GM18499 (cell line): ENCODE results near the gene CERK.
"Not testable (repeated sequence)": the region's sequence is repeated elsewhere in the genome, so short reads cannot be mapped to it uniquely, and the experiment has no call there.

Source experiments
- ATAC-seq: cut with Tn5 transposase; IDR thresholded peaks from one replicate; pipeline ENCODE4 v1.9.1; 2021; ENCODE audit warnings: moderate number of reproducible peaks; ENCODE audit not compliant: insufficient read depth, unreplicated experiment

Gene CERK, protein sequence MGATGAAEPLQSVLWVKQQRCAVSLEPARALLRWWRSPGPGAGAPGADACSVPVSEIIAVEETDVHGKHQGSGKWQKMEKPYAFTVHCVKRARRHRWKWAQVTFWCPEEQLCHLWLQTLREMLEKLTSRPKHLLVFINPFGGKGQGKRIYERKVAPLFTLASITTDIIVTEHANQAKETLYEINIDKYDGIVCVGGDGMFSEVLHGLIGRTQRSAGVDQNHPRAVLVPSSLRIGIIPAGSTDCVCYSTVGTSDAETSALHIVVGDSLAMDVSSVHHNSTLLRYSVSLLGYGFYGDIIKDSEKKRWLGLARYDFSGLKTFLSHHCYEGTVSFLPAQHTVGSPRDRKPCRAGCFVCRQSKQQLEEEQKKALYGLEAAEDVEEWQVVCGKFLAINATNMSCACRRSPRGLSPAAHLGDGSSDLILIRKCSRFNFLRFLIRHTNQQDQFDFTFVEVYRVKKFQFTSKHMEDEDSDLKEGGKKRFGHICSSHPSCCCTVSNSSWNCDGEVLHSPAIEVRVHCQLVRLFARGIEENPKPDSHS

DNA sequence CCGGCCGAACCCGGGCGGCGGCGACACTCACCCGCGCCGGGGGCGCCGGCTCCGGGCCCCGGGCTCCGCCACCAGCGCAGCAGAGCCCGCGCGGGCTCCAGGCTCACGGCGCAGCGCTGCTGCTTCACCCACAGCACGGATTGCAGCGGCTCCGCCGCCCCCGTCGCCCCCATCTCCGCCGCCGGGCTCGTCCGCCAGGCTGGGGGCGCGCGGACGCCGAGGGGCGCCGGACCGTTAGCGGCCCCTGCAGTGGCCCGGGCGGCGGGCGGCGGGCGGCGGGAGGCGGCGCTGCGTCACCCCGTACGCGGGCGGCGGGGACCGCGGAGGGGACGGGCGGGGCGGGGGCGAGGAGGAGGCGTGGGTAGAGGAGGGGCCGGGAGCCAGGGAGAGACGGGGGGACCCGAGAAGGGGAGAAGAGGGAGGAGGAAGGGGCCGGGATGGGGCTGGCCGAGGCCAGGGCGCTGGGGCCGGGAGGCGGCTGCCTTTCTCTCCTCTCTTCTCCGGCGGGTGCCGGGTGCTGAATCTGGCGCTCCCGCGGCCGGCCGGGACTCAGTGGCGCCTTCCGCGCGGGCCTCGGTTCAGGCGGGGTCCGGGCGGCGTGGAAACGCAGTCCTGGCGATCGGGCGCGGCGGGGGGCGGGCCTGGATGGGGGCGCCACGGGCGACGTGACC lies at the start of gene CERK:
Gene CERK (minus strand): TSS at position 277 of the 671 bp plus-strand sequence. CDS start 104 bp downstream, at position 173.
- no peak for ATAC-seq

DNA sequence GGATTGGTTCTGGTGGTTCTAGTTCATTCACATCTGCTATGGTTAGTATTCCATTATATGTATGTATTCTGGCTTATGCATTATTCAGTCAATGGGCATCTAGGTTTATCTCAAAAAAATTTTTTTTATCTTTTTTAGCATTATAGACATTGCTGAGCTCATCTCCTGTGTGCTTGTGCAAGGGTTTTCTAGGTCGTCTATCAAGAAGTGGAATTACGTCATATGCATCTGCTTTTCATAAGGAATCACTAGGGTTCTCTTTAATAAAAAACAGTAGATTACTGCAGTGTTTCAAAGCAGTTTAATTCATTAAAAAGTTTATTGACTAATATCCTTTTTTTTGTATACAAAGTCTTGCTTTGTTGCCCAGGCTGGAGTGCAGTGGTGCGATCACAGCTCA lies 45.7 kb upstream of the CERK start:
- no peak for ATAC-seq

DNA sequence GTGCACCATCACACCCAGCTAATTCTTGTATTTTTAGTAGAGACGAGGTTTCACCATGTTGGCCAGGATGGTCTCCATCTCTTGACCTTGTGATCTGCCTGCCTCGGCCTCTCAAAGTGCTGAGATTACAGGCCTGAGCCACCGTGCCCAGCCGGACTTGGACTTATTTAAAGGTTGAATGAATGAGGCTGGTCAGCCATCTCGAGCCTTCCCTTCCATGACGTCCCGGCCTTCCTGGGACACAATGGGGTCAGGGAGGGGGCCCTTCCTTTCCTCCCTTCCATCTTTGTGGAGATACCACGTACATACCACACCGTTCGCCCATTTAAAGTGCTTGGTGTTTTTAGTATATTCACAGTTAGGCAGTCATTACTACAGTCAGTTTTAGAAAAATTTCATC lies 44.1 kb upstream of the CERK start:
- not testable (repeated sequence) for ATAC-seq

DNA sequence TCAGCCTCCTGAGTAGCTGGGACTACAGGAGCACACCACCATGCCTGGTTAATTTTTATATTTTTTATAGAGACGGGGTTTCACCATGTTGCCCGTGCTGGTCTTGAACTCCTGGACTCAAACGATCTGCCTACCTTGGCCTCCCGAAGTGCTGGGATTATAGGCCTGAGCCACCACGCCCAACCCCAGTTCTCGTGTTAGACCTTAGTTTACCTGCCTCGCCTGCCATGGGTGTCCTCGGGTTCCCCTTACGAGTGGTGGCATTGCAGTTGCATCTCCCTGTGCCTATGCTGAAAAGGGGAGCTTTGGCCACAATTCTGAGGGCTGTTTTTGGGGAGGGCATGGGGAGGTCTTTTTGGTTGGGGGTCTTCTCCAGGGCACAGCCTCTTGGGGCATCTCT lies 43.2 kb upstream of the CERK start:
- ATAC-seq: no peak

DNA sequence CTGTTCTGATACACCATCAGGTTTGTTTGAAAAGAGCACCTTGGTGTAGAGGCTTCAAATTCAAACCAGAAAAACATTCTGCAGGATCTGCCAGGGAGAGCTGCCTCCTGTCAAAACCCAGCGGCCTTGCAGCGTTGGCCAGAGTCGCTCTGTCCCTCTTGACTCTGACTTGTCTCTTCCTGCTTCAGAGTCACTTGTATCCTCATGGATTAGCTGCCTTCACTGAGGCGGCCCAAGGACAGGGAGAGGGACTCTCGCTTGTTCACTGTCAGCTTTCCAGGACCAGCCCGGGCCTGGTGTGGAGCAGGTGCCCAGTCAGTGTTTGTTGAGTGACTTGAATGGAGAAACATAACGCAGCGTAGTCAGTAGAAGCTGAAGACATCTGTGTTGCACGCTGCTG lies 42.4 kb upstream of the CERK start:
- ATAC-seq: no peak

DNA sequence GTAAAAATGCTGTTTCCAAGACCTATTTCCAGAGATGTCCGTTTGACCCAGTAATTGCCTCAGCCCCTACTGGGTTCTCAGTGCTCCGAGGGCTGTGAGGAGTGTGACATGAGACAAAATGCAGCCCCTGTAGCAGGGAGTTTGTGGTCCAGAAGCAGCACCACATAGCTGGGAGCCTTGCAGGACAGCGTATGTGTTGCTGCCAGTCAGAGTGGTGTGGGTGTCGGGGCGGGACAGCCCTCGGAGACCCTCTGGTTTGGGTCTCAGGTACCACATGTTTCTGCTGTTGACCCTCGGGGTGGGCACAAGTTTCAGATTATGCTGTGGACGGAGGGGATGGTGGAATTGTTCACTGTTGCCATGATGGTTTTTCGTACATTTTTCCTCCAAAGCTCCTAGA lies 41.6 kb upstream of the CERK start:
- no peak for ATAC-seq

DNA sequence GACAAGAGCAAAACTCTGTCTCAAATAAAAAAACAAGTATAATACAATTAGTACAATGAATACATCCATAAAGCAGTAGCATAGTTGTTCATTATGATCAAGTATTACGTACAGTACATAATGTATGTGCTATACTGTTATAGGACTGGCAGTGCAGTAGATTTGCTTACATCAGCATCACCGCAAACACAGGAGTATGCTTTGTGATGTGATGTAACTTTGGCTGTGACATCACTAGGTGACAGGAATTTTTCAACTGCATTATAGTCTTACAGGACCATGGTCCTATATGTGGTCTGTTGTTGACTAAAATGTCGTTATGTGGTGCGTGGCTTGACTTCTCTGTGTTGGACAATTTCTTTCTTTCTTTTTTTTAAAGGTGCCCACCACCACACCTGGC lies 41.0 kb upstream of the CERK start:
- no peak for ATAC-seq

DNA sequence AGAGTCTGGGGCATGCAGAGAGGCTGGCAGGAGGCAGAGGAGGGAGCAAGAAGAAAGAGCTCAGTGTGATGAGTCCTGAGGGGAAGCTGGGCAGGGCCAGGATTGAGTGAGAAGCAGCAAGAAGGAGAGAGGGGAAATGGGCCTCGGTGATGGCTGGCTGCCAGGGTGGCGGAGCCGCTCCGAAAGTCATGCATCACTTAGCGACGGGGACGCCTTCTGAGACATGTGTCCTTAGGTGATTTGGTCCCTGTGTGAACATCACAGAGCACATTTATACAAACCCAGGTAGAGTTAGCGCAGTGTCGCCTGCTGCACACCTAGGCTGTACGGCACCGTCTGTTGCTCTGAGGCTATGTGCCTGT lies 39.5 kb upstream of the CERK start:
- ATAC-seq: no peak

DNA sequence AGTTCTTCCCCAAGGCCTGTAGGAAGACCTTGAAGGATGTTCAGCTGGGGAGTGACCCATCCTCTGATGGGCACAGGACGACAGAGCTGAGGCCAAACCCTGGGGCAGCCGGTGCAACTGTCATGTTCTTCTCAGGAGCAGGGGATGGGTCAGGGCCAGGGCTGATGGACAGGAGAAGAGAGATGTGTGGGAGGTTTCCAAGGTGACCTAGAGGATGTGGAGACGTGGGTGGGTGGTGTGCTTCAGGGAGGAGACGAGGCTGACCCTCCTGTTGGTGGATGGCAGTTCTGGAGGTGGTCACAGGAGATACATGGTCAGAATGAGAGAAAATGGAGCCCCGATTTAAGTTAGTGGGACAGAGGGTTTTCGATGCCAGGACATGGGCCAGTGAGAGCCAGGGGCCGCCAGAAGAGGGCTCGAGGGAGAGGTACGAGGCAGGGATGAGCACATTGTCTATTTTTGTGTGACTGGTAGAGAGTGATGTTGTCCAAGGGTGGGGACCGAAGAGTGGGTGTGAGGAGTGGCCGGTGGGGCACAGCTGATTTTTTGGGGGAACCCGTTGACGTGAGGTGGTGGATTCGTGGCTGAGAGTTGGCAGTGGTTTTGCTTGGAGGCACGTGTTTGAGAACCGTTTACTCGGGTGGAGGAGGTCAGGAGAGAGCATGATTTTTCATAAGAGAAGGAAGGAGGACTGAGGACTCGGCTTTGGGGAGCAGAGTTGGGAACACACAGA lies 39.0 kb upstream of the CERK start:
- ATAC-seq: no peak

DNA sequence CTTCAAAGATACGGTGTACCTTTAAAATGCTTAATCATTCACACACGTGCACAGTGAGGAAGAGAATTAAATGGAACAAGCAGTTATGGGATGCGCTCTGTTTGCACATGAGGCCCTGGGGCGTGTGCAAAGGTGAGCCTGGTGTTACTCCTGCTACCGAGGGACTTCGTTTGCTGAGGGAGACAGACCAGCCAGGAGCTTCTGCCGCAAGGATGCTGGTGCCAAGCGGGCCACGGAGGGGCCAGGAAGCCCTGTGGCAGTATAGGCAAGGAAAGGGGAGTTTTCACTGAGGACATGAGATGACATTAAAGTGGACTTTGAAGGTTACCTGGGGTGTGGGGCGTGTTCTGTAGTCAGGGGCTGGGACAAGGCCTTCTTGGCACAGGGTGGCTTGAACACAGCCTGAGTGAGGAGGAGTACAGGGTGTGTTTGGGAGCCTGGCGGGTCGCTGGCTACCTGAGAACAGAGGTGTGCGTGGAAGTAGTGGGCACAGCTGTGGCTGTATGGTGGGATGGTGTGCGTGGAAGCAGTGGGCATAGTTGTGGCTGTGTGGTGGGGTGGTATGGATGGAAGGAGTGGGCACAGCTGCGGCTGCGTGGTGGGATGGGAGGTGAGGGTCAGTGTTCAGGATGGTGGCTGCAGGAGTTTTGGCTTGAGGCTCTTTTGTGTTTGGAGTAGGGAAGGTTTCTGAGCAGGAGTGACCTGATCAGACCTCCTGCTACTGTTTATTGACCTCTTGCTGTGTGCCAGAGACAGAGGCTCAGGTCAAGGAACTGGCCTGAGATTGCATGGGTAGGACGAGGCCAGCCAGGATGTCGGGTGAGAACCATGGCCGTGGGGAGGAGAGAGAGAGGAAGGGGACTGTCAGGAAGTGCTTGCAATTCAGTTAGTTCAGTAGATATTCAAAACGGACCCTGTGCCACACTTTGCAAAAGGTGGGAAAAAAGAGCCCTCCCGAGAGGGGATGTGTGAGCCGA lies 38.1 kb upstream of the CERK start:
- no peak for ATAC-seq

DNA sequence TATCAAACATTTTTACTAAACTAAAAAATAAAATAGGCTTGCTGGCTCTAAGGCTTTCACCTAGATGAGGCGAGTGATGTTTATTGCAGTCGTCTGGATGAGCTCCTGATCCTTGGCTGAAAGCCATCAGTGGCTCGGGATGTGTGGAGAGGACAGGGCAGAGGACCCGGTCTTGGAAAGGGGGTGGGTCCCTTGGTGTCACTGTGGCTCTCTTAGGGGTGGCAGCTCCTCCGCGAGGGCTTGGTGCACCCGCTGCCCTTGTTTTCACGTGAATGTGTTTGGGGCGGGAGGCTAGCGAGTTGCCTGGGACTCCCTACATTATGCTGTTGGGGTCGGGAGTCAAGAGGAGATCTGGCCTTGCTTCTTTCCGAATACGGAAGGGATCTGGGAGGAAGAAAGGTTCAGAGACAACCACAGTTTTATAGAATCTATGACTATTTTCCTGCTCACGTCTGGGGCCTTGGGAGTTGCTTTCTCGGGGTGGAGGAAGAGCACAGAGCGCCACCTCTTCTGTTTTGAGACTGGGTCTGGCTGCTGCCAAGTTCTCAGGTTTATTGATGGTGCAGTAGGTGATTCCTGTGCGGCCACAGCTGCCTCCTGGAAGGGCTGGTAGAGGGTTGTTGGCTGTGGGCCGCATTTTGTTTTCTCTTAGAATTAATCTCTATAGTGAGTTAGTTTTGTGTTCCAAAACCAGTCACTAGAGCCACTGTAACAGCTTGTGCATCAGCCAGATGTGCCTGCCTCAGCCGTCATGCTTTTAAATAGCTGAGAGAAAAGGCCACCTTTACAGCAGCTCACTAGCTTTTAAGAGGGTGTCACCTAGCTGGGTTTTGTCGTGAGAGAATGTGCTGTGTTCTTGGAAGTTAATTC lies 37.2 kb upstream of the CERK start:
- ATAC-seq: no peak

DNA sequence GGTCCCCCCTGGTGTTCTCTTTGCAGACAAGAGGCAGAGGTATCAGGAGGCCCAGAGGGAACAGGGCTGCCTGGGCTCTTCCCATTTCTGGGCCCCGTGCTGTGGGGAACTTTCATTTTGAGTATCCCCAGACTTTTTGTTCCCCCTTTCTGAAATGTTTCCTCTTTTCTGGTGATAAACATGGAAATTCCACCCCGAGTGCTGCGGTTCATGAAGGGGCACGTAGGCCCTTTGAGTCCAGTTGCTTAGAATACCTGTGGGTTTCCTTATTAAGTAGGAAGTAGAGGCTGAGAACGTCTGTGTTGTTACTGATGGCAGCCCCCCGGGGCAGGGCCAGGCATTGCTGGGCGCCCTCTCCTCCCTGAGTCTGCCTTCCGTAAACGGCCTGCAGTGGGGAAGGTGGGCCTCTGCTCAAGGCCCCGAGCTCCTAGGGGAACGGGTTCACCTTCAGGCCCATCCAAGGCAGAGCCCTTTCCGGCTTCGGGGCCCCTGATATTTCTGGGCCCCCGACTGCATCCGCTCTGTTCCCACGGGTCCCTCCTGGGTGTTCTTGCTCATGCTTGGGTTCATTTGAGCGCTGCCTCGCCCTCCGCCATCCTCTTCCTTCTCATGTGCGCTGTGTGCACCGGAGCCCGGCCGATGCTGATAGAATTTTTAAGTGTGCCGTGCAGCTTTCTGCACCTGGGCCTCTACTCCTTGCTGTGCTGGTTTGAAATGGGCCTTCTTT lies 36.4 kb upstream of the CERK start:
- no peak for ATAC-seq

DNA sequence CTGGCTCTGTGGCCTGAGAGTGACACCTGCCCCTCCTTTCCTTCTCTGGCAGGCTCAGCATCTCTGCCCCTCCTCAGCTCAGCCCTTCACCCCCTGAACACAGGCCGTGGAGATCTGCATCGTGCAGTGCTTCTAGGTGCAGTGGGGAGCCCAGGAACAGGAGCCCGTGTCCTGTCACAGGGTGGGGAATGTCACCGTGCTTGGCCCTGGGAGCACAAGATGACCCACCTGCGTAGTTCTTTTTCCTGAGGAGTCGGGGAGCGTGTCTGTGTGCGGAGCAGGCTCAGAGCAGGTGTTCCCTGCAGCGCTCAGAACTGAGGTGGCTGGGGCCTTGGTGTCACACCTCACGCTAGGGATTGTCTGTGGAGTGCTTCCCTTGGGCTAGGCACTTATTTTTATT lies 35.0 kb upstream of the CERK start:
- no peak for ATAC-seq

DNA sequence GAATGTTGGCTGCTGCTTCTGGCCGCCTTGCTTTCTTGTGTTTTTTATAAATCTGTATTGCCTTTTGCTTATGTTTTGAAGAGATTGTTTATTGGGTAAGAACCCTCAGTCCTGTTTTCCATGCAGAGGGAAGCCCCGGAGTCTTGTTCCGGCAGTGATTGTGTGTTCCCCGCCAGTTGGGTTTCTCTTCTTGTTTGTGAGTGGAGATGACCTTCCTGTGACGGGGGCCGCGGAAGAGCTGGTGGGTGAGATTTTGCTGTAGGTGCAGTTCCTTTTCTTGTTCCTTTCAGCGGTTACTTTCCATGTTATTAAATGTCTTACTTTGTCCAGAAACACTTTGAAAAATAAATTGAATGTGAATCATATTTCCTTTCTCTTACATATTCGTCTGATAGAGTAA lies 32.7 kb upstream of the CERK start:
- no peak for ATAC-seq

DNA sequence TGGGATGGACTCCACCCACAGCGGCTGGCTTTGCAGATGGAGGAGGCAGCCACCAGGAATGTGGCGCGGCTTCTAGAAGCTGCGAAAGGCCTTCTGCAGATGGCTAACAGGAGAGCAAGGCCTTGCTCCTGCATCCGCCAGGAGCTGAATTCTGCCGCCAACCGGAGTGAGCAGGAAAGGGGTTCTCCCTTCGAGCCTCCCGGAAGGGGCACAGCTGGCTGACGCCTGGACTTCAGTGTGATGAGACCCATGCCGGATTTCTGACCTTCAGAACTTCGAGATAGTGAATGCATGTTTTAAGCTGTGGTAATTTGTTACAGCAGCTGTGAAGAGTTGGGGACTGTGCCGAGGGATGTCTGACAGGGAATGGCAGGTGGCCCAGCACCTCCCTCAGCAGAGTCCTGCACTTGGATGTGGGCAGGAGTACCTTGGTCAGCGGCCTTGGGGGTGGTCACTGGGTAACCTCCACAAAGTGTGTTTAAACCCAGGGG lies 32.1 kb upstream of the CERK start:
- no peak for ATAC-seq

DNA sequence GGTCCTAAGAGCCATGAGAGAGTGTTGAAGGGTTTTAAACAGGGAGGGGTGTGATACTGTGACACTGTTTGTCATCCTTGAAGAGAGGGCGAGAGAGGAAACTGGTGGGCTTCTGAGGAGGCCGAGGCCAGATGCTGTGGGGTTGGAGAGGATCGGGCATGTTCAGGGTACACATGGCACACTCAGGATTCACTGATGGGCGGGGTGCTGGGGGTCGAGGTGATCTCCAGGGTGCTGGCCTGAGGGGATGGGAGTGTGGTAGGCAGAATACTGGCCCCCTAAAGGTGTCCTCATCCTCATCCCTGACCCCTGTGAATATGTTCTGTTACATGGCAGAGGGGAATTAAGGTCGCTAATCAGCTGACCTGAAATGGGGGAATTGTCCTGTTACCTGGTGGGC lies 31.7 kb upstream of the CERK start:
- ATAC-seq: no peak

DNA sequence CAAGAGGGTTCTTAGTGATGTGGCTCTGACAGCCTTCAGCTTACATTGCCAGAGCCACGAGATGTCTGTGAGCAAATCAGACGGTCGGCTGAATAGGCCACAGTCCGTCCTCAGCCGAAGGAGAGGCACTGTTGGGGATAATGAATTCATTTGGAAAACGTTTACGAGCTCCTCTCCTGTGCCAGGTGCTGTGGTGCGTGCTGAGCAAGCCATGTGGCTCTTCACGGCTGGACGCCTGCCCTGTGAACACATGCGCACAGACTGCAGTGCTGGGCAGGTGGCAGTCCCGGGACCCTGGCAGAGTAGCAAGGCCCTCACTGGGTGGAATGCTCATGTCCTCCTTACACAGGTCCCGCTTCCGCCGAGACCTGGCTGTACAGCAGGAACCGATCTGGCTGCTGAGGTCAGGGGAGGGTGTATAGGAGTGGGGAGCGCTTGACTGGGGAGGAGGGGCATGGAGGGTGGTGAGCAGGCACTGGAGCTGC lies 31.2 kb upstream of the CERK start:
- ATAC-seq: no peak
